ENCODE measurements around the gene FBXO34.

The FBXO34 gene

DNA sequence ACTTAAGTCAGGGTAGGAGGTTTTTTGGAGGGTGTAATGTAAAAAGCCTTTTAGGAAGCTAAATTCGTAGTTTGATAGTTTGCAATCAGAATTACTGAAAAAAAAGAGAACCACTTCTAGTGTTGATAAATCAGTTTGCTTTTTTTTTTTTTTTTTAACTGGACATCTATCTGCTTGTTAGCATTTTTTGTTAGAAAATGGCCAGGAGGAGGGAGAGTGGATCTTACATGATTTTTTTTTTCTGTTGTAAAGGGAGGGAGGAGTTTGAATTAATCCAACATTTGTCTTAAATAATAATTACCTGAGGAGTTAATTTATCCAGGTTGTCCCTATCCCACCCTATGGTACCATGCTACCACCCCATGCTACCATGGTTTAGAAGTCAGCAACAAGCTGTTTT is 1.2 kb downstream of the FBXO34 start:
- DNase-seq (ENCODE audit: low read depth) = no peak

DNA sequence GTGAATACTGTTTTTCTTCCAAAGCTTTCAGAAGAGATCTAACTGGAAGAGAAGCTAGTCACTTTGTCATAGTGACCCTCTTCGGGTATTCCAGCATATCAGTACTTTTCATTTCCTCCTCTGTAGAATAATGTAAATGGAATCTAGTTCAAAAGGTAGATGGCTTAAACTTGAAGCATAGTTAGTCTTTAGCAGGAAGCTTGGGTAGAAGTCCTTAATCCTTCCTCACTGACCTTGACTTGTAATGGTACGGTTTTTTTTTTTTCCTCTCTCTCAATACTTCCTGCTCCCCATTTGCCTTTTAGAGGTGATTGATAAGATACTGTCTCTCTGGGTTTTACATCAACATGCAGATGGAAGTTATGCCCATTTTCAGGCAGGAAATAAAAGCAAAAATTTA is 1.7 kb downstream of the FBXO34 start:
- DNase-seq (ENCODE audit: low read depth) = no peak

DNA sequence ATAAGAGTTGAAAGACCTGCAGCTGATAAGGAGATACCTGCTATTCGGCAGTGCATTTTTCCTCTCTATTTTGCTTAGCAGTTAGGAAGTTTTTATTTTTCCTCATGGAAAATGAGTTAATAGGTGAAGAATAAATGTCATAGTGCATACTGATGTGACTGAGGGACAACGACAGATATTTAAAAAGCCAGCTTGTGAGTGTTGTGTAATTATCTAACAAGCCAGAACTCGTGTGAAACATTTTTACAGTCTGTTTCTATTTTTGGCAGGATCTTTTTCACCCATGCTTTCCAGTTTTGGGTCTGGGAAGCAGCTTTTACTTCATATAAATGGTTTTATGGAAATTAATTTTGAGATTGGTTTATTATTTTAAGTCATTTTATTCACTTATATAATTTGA is 2.9 kb downstream of the FBXO34 start:
- no peak for DNase-seq (ENCODE audit: low read depth)

DNA sequence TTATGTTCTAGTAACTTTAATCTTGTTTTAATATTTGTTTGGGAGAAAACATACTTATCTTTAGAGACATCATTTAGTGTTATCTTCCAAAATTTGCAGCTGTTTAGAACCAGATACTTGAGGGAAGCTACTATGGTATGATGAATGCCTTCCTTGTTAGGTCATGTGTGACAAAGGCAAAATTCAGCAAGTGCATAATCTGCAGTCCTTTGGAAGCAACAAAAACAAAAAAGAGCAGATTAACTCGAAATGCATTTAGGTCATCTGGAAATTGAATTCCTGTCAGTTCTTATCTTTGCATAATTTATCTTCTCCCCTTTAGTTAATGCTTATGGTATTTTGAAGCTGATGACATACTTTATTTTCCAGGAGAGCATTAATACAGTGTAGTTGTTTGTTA is 3.5 kb downstream of the FBXO34 start:
- no peak for DNase-seq (ENCODE audit: low read depth)

DNA sequence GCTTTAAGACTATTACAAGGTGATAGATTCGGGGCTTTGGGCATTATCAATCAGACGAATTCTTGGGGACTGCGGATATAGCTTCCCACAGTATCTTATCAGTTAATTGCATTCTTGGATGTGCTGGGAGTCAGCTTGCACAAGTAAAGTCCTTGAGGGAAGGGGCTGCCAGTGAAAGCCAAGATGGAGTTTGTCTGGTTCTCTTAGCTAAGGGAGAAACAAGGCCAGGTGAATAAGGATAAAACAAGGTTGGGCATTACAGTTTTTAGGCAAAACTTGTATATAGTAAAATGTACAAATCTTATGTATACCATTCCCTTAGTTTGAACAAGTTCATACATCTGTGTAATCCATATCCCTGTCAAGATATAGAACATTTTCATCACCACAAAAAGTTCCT is 5.5 kb downstream of the FBXO34 start:
- no peak for DNase-seq (ENCODE audit: low read depth)

DNA sequence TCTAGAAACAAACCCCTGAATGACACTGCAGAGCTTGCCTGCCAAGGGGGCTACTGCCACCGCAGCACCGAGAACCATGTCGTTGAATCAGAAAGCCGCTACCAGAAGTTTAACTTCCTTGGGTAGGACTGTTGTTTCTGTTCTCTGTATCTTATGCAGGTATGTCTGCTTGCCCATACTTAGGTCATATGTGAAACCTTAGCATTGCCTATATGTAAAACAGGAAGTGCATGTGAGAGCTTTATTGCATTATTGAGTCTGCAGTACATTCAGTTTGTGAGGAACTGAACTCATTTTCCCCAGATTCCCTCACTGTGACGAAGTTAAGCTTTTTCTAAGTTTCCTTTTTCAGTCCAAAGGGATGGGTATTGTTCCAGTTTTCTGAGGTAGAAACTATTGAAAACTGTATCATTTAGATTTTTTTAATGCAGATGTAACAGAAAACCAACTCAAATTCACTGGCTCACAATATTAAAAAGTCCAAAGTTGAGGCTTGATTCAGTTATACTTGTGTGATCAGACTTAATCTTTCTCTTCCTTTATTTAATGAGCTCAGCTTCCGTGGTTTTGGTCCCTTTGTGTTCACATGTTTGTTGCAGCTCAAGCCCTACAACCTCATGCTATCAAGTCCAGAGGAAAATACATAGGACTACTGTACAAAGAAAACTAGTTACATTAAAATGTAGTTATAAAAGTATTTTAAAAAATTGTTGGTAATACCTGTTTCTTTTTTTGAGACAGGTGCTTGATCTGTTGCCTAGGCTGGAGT is 6.9 kb downstream of the FBXO34 start:
- DNase-seq (ENCODE audit: low read depth) = no peak

DNA sequence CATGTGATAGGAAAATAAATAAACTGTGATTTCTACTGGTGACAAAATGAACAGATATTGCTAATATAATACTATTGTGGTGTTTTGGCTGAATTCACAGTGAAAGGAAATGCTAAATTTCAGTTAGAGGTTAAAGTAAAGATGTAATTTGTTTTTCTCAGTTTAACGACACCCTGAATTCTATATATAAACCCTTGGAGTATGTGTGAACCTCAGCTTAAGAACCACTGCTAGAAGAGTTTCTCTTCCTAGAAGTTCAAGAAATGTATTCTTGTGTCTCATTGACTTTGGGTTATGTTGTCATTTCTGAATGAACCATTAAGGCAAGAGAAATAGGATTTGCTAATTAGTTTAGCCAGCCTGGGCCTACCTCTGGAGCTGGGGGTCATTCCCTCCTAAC is 8.2 kb downstream of the FBXO34 start:
- DNase-seq (ENCODE audit: low read depth) = no peak

DNA sequence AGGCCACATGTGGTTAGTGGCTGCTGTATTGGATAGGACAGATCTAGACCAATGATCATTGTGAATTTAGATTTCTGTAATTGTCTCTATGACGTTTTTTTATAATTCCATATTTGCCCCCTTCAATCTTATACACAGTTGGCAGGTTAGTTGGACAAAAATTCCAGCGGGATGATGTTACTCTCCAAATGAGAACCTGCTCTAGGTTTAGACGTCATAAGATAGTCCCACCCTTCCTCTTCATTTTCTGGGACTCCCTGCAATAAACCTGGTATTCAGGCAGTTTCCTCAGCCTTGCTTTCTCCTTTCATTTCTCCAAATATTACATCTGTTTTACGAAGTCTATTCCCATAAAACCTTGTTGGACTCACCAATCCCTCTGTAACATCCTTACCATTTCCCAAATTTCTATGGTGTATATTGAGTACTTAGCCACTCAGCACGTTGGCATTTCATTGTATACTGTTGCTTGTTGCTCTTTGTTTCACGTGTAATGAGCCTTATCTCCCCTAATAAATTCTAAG is 10.2 kb downstream of the FBXO34 start:
- no peak for DNase-seq (ENCODE audit: low read depth)

DNA sequence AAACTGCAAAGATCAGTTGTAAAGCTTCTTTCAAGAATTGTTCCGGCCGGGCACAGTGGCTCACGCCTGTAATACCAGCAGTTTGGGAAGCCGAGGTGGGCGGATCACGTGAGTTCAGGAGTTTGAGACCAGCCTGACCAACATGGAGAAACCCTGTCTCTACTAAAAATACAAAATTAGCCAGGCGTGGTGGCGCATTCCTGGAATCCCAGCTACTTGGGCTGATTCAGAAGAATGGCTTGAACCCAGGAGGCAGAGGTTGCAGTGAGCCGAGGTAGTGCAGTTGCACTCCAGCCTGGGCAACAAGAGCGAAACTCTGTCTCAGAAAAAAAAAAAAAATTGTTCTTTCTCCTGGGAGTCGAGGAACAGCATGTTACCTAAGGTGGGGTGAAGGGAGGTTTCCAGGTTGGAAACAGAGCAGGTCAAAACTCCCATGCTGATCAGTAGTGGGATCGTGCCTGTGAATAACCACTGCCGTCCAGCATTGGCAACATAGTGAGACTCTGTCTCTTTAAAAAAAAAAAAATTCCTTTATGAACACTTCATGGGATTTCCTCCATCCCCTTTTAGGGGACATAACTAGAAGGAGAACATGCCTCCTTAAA is 13.9 kb downstream of the FBXO34 start:
- no peak for DNase-seq (ENCODE audit: low read depth)

DNA sequence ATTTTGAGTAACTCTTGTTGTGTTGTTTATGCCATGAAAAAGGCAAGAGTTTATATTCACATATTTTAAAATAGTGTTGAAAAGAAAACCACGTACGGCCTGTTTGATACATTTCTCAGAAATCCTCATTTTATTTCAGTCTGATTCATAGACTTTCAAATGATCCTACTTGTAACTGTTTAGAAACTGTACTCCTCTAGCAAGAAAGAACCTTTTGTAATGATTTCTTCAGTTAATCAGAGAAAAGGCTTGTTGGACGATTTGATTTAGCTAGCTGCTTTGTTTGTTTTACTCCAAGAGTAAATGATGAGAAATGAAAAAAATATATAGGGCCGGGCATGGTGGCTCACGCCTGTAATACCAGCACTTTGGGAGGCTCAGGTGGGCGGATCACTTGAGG is 17.2 kb downstream of the FBXO34 start:
- no peak for DNase-seq (ENCODE audit: low read depth)

DNA sequence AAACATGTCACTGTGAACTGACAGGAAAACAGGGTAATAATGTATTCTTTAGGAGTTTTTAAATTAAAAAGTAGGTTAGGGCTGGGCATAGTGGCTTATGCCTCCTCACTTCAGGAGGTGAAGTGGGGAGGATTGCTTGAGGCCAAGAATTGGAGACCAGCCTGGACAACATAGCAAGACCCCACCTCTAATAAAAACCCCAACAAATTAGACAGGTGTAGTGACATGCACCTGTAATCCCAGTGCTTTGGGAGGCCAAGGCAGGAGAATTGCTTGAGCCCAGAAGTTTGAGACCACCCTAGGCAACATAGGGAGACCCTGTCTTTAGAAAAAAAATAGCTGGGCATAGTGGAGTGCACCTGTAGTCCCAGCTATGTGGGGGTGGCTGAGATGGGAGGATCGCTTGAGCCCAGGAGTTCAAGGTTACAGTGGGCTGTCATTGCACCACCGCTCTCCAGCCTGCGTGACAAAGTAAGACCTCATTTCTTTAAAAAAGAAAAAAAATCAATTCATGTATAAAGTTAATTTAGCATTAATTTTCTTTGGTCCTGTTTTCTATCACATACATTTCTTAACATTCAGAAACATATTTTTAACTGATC is 20.4 kb downstream of the FBXO34 start:
- no peak for DNase-seq (ENCODE audit: low read depth)

DNA sequence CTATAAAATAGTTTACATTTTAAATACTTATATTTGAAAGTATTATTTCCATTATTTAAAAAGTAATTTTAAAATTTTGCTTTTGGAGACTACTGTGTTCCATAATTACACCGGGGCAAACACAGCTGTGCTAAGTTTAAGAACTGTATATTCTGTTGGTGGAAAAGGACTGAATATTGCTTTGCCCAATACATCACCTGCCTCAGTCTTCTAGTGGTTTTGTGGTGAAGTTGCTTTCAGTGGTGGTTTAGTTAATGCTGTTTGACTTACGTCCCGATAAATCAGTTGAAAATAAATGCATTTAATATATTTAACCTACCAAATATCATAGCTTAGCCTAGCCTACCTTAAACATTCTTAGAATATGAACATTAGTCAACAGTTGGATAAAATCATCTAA is 23.4 kb downstream of the FBXO34 start:
- DNase-seq (ENCODE audit: low read depth) = no peak

DNA sequence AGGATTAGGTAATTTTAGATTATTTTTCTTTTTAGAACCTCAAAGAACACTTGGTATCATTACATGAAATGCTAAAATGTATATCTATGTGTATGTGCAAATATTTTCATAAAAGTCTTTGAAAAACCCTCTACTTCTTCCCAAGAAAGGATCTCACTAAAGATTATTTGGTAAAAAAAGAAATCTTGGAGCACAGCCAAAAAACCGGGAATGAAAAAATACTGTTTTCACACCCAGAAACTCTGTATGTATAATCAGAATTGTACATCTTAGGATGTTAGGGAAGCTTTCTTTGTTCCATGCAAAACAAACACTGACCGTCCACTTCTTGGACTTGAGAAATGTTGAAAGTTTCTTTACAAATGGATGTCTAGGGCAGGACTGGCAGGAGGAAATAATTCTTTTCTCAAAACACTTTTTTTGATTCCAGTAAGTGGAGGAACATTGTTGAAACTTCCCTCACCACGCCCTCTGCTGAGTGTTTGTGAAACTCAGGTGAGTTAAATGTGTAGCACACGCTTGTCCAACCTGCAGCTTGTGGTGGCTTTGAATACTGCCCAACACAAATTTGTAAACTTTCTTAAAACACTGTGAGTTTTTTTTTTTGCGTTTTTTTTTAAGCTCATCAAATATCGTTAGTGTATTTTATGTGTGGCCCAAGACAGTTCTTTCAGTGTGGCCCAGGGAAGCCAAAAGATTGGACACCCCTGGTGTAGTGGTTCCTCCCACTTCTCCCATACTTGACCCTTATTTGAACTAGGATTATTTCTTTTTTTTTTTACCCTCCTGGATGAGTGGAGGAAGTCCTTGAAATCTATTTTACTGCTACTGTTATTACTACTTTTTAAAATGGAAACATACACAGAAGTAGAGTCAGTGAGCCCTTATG is 26.6 kb downstream of the FBXO34 start:
- DNase-seq (ENCODE audit: low read depth) = no peak

DNA sequence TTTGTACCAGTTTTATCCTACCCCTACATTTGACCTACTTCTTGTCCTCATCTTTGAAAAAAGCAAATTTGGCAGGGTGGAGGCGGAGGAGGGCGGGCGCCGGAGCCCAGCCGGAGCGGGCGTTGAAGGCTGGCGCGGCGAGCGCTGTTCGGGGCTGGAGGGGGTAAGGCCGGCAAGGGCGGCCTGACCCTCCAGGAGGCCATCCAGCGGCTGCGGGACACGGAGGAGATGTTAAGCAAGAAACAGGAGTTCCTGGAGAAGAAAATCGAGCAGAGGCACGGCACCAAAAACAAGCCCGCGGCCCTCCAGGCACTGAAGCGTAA is 27.2 kb downstream of the FBXO34 start:
- no peak for DNase-seq (ENCODE audit: low read depth)

DNA sequence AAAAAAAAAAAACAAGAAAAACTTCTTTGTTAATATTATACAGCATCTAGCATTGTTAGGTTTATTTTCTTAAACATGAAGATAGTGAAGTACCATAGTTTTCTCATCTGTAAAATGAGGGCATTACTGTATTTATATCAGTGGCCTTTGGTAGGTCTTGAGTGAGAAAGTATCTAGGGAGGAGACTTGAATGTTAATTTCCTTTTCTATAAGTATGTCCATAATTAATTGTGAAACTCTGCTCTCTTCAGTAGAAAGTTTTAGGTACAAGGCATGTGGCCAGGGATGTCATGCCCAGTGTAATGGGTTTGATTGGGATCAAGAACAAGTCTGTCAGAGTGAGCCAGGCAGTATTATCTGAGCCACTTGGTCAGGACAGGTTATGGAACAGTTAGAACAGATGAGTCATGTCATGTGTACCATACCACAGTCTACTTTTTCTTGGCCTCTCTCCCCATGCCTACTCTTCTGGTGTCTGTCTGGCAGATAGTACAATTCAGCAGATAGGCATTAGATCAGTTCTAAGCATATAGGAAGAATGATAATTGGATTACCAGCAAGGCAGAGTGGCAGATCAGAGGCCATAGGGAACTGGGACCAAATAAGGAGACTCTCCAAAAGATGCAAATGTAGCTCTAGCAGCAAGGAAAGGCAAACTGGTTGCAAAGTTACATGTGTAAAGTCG is 30.4 kb downstream of the FBXO34 start:
- no peak for DNase-seq (ENCODE audit: low read depth)

DNA sequence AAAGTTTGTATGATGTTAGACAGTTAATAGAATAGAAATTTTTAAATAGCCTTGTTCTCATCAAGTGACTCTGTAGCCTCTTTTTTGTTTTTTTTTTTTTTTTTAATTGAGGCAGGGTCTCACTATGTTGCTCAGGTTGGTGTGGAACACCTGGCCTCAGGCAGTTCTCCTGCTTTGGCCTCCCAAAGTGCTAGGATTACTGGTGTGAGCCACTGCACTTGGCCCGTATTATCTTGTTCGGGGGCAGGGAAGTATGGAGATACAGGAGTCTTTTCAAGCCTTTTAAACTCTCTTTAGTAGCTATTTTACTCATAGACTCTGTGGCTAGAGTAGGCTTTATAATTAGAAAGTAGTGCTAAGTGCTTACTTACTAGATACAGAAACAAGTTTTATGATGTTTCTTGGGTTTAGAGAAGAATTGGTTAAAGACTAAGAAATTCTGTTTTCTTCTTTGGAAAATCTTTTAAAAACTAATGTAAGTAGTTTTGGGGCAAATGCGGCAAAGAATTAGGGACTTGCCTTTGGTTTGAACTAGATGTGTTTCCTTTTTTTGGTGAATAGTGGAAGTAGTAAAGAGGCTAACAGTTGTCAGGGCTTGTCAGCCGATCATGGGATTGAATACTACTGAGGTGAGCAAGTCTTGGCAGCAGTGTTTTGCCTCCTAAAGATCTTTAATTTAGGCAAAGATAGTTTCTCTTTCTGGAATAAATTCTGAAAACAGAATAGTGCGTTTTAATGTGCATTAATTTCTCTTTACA is 31.3 kb downstream of the FBXO34 start:
- no peak for DNase-seq (ENCODE audit: low read depth)

DNA sequence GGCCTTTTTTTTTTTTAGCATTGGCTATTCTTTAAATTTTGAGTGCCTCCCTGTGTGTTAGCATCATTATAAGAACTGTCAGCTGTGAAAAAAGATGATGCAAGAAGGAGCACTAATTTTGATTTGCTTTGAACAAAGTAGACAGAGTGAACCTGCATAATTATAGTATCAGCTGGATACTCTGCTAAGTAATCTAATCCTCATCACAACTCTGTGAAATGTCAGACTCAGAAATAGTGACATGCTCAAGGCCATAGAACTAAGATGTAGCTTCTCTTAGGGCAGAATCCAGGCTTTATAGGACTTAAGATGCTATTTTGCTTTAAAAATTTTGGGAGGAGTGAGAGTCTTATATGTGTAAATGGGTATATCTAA is 31.9 kb downstream of the FBXO34 start:
- DNase-seq (ENCODE audit: low read depth) = no peak

DNA sequence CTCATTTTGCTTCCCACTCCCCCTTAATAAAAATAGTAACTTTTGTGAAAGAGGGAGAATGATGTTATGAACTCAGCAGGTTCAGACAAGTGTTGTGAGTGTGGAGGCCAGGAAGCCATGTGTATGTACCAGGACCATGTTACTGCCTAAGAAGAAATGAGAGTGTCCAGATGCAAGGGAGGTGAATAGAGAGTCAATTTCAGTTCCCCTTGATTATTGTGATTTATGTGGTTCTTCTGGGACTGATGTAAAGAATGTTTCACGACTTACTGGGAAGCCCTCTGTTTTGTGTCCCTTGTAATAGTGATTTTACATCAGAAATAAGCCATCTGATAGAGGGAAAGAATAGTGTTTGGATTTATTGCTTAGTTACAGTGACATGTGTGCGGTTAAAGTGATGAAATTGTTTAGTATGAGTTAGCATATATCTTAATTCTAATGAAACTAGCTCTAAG is 32.5 kb downstream of the FBXO34 start:
- no peak for DNase-seq (ENCODE audit: low read depth)

DNA sequence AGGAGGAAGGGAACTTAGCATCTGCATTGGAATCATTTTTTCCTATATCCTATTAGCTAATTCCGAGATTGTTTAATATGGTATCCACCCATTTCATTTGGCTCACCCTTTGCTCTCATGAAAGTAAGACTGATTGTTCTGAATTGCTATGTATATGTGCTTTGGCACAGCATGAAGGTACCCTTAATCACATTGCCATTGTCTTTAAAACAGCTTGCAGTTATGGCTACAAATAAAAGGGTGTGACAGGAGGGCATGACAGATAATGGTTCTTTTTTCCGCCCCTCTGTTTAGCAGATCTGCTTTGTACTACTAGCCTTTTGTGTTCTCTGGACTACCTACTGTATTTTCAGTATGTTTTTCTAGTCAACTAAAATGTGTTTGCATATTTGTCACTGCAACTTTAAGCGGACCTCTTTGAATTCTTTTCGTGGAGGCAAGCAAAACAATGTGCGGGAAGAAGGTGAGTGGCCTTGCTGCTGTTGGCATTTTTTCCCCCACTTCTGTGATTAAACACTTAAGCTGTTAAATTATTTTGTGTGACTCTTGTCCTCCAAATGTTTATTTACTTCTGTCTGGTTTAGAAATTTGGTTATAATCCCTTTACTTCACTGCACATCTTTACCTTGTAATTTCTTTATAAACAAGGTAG is 35.8 kb downstream of the FBXO34 start:
- no peak for DNase-seq (ENCODE audit: low read depth)

DNA sequence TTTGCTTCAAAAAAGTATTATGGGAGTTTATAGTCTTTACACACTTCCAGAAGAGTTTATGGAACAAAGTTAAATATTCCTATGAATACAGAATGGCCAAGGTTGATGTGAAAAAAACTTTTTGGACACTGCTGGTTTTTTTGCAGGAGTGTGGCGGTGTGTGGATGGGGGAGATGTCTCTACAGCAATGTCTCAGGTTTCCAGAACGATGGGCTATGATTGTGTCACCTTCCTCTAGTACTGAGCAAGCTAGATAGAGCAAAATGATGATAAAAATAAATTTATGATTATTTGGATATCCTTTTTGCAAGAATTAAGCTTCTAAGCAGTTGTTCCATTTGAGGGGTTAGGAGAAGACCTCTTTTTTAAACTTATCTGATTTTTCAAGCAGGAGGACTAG is 37.9 kb downstream of the FBXO34 start:
- no peak for DNase-seq (ENCODE audit: low read depth)
